ENCODE results near the gene CARM1.

DNA sequence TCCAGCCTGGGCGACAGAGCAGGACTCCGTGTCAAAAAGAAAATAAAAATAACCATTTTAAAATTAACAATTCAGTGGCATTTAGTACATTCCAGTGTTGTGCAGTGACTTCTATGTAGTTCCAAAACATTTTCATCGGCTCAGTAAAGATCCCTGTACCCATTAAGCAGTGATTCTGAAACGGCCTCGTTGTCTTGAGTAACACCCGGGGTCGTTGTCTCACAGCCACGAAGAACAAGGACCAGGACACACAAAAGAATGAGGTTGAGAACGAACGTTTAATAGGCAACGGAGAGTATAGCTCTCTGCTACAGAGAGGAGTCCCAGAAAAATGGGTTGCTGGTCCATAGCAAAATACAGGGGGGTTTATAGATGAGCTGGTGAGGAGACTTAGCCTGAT lies 33.0 kb upstream of the CARM1 start:
- TF ChIP-seq, protein P1, sequence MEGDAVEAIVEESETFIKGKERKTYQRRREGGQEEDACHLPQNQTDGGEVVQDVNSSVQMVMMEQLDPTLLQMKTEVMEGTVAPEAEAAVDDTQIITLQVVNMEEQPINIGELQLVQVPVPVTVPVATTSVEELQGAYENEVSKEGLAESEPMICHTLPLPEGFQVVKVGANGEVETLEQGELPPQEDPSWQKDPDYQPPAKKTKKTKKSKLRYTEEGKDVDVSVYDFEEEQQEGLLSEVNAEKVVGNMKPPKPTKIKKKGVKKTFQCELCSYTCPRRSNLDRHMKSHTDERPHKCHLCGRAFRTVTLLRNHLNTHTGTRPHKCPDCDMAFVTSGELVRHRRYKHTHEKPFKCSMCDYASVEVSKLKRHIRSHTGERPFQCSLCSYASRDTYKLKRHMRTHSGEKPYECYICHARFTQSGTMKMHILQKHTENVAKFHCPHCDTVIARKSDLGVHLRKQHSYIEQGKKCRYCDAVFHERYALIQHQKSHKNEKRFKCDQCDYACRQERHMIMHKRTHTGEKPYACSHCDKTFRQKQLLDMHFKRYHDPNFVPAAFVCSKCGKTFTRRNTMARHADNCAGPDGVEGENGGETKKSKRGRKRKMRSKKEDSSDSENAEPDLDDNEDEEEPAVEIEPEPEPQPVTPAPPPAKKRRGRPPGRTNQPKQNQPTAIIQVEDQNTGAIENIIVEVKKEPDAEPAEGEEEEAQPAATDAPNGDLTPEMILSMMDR (conservative IDR thresholded peaks at IDR 0.05; ENCODE audit: low read length): no peak
- no peak for TF ChIP-seq EZH2phosphoT487 (IDR thresholded peaks at IDR 0.05; ENCODE audit: borderline replicate concordance)
